Lower leg skin (tissue), 4 donors: ENCODE measurements around the gene ABTB2. TPM values are rescaled to one million over a fixed set of nuclear protein-coding genes. Genes with fewer than 3 reads are reported as not detected.

Source experiments
- DNase-seq, 2 donors: peaks; one replicate each; pipeline ENCODE4 v3.0.0-alpha.2; 2019; ENCODE audit warnings: low spot score in 2 of 2
- H3K4me3 ChIP-seq: fragments of 200-600 bp; sonication (generic); 2 replicates; pipeline ENCODE4 v1.5.1; 2017; ENCODE audit warnings: mild to moderate bottlenecking, low read depth; ENCODE audit not compliant: poor library complexity, severe bottlenecking
- POLR2A ChIP-seq, 2 donors: fragments of 450-650 bp; IDR thresholded peaks; one replicate each; pipeline ENCODE4 v1.6.1; 2016 to 2017; ENCODE audit warnings: antibody characterized with exemption in 2 of 2, mild to moderate bottlenecking in 1 of 2, moderate library complexity in 1 of 2
- WGBS, 2 donors: methylation state at CpG; one replicate each; pipeline ENCODE4 v1.1.5; 2018; 5-methylcytosine and 5-hydroxymethylcytosine counted together
- intact Hi-C: fragments of 100-400 bp; cut with DNase I; formaldehyde crosslinking; loops from one replicate; pipeline ENCODE4 v1.15.0; 2023; ENCODE audit warnings: low total_unique reads
- total RNA-seq, 4 donors: library from RNA; depleted of rRNA; stranded (reverse); fragments of >200 nt; gene quantifications; one replicate each; pipeline ENCODE4 v1.1.0, GENCODE V29; 2016
- TF ChIP-seq, protein P1 (sequence below), 3 donors: fragments of 450-650 bp; IDR thresholded peaks; one replicate each; pipeline ENCODE4 v1.5.1; 2016; ENCODE audit warnings: antibody characterized with exemption in 3 of 3, mild to moderate bottlenecking in 3 of 3, moderate library complexity in 2 of 3

ABTB2 gene
- total RNA-seq, 4 donors from 2014 or later, result 6.1 to 24.2 (median 11.1) TPM

DNA sequence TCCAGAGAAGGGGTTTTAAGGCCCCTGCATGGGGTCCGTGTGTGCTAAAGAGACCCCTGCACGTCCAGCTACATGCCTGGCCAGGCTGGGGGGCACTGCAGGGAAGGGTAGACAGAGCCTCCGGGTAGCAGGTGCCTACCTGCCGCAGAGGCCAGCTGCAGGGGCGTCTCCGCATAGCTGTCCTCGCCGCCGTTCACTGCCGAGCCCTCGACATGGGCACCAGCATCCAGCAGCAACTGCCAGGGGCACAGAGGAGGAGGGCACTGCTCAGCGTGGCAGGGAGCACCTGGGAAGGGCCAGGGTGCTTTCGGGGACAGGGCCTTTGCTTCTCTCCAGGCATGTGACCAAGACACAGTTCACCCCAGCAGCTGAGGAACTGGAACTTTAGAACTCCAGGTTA lies 192.7 kb downstream of the ABTB2 start:
- 85 to 86% methylated on average over 9 to 13 of the region's 13 CpGs for WGBS, 2 donors
- intact Hi-C loops, result no loop called here
- H3K4me3 ChIP-seq, result no peak overlapping the region
- DNase-seq, result no peak
- TF ChIP-seq POLR2A (IDR thresholded peaks at IDR 0.05), result no peak
- TF ChIP-seq, protein P1, sequence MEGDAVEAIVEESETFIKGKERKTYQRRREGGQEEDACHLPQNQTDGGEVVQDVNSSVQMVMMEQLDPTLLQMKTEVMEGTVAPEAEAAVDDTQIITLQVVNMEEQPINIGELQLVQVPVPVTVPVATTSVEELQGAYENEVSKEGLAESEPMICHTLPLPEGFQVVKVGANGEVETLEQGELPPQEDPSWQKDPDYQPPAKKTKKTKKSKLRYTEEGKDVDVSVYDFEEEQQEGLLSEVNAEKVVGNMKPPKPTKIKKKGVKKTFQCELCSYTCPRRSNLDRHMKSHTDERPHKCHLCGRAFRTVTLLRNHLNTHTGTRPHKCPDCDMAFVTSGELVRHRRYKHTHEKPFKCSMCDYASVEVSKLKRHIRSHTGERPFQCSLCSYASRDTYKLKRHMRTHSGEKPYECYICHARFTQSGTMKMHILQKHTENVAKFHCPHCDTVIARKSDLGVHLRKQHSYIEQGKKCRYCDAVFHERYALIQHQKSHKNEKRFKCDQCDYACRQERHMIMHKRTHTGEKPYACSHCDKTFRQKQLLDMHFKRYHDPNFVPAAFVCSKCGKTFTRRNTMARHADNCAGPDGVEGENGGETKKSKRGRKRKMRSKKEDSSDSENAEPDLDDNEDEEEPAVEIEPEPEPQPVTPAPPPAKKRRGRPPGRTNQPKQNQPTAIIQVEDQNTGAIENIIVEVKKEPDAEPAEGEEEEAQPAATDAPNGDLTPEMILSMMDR (IDR thresholded peaks at IDR 0.05), result no peak

DNA sequence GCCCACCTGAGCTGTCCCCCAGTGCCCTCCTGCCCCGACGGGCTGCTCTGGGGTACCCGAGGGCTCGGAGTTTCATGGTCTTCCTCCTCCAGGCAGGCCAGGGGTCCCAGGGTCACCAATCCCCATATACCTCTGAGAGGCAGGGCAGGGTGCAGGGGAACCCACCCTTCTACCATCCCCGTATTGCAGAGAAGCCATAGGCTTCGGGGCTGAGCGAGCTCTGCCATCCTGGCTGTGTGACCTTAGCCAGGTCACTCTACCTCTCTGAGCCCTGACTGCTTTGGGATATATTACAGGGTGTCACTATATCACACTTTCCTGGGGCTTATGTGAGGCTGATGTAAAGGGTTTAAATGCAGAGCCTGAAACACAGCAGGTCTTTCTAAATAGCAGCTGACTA lies 195.0 kb downstream of the ABTB2 start:
- no peak overlapping the region for H3K4me3 ChIP-seq
- no peak for TF ChIP-seq POLR2A (IDR thresholded peaks at IDR 0.05)
- TF ChIP-seq, protein P1 (IDR thresholded peaks at IDR 0.05), result no peak
- intact Hi-C loops, result no loop called here
- 95 to 98% methylated on average over 7 of the region's 7 CpGs for WGBS, 2 donors
- DNase-seq, result peak in 1 of 2 donors; percentile 74

DNA sequence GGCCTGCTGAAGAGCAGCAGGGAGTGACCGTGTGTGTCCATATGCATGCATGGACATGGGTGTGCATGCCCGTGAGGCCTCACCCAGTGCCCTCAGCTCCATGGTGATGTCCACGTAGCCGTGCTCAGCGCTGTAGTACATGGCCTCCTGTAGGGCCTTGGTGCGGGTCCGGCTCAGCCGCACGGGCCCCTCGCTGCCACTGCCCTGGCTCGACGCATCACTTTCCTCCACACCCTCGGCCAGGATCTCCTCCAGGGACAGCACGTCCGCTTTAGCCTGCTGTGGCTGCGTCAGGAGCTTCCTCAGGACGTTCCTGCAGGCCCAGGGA lies 195.4 kb downstream of the ABTB2 start:
- no peak for DNase-seq
- H3K4me3 ChIP-seq, result no peak overlapping the region
- 85 to 88% methylated on average over 15 to 17 of the region's 17 CpGs for WGBS, 2 donors
- intact Hi-C loops, result no loop called here
- TF ChIP-seq POLR2A (IDR thresholded peaks at IDR 0.05), result no peak
- TF ChIP-seq, protein P1 (IDR thresholded peaks at IDR 0.05), result no peak

DNA sequence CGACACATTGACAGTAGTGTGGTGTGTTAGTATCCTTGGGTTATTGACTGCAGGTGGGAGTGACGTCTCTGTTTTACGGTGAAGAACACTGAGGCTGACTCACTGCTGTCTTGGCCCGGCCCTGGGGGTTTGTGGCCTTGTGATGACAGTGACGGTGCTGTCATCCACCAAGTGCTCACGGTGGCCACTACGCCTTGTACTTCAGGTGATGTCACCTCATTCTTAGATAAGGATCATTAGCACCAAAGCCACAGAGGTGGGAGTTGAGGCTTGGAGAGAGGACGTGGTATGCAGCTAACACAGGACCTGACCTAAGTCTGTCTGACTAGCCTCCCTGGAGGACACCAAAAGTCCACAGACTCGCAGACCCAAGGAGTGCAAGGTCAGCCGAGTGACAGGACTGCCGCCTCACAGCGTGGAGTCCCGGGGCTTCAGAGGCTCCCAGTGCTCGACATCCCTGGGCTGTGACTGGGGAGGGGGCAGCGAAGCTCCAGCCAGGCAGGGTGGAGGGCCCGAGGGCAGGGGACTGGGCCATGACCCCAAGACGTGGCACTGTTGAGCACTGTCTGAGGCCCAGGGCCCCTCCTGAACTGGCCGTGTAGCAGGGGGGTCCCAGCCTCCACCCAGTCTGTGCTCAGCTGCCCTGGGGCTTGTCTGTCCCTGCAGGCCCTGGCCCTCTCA lies 195.9 kb downstream of the ABTB2 start:
- WGBS, 2 donors, result 71 to 85% methylated on average over 8 to 17 of the region's 18 CpGs

DNA sequence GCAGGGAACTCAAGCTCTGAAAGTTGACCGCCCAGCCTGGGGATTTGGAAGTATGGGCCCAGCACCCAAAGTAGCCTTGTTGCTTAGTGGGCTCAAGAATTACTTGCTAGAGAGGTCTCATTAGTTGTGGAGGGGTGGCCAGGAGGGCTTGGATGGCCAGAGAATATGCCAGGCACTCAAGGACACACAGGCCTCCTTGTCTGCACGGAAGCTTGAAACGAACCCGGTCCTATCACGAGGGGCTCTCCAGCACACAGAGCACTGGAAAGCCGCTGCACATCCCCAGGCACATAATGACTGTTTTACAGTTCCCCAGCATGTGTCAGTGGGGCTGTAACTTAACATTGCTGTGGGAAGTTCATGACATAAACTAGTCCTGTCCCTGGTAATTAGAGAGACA lies 196.4 kb downstream of the ABTB2 start:
- no peak for DNase-seq
- no peak overlapping the region for H3K4me3 ChIP-seq
- 84 to 93% methylated on average over 6 of the region's 6 CpGs for WGBS, 2 donors
- intact Hi-C loops, result no loop called here
- TF ChIP-seq, protein P1 (IDR thresholded peaks at IDR 0.05), result no peak
- TF ChIP-seq POLR2A (IDR thresholded peaks at IDR 0.05), result no peak

More for the DNA sequence above, 195.9 kb downstream of the ABTB2 start:
- DNase-seq, result peak in 1 of 2 donors; percentile 81
- intact Hi-C loops, result no loop called here
- TF ChIP-seq, protein P1 (IDR thresholded peaks at IDR 0.05), result no peak
- TF ChIP-seq POLR2A (IDR thresholded peaks at IDR 0.05), result no peak
- H3K4me3 ChIP-seq, result no peak overlapping the region

DNA sequence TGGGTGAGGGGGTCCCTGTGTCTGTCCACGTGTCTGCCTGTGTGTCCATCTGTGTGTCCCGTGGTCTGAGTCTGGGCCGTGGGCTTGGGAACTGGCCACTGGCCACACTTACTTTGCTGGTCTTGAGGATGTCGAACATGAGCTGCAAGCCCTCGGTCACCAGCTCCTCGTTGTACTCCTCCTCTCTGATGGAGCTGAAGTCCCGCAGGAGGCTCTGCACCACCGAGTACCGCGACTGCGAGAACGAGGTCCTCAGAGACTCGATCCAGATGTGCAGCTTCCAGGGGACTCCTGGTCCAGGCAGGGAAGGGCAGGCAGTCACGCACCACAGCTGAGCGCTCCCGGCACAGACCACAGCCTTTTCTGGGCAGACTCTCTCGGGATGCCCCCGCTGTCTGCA lies 197.0 kb downstream of the ABTB2 start:
- H3K4me3 ChIP-seq, result no peak overlapping the region
- DNase-seq, result peak in 1 of 2 donors; percentile 85
- intact Hi-C loops, result no loop called here
- TF ChIP-seq POLR2A (IDR thresholded peaks at IDR 0.05), result no peak
- WGBS, 2 donors, result 90 to 100% methylated on average over 3 to 18 of the region's 18 CpGs
